GM12892 (cell line): ENCODE results near the gene NXF1.

Experiments used
- POLR2A ChIP-seq: IDR thresholded peaks from 2 replicates; pipeline ENCODE4 v1.6.1; 2011; ENCODE audit warnings: low read depth, low read length, control low read depth
- POLR2AphosphoS5 ChIP-seq: IDR thresholded peaks from 2 replicates; pipeline ENCODE4 v1.6.1; 2011; ENCODE audit warnings: low read depth, low read length, control low read depth
- TAF1 ChIP-seq: IDR thresholded peaks from 2 replicates; pipeline ENCODE4 v1.6.1; 2011; ENCODE audit warnings: low read depth, mild to moderate bottlenecking, control low read depth, low read length, borderline replicate concordance

DNA sequence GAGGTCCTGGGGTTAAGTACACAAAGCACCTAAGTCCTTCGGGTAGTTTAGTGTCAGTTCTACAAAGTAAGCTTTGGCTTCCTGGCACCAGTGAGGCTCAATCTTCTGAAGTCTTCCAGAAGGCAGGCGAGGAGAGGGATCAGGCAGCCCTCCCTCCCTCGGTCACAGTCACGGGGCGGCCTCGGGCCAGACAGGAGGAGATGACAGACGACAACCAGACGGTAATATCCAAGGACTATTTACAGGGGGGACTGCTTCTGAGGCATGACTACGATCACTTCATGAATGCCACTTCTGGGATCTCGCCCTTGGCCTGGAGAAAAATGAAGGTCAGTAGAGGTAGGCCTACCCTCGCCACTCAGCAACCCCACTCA lies 13.1 kb downstream of the NXF1 start:
- TF ChIP-seq POLR2AphosphoS5 (no peak), POLR2A (no peak), TAF1 (no peak)
